IPS-18c (cell line): ENCODE results near the gene TSC22D2.

Experiments
- H3K4me3 ChIP-seq: 2 replicates; pipeline ENCODE4 v1.7.0; 2013; ENCODE audit warnings: low read depth, mild to moderate bottlenecking, low read length, moderate library complexity; ENCODE audit not compliant: insufficient read depth
- H3K9me3 ChIP-seq: one replicate; pipeline ENCODE4 v1.6.1; 2013; ENCODE audit warnings: mild to moderate bottlenecking, low read length, moderate library complexity; ENCODE audit not compliant: control insufficient read depth, insufficient read depth

The TSC22D2 gene

DNA sequence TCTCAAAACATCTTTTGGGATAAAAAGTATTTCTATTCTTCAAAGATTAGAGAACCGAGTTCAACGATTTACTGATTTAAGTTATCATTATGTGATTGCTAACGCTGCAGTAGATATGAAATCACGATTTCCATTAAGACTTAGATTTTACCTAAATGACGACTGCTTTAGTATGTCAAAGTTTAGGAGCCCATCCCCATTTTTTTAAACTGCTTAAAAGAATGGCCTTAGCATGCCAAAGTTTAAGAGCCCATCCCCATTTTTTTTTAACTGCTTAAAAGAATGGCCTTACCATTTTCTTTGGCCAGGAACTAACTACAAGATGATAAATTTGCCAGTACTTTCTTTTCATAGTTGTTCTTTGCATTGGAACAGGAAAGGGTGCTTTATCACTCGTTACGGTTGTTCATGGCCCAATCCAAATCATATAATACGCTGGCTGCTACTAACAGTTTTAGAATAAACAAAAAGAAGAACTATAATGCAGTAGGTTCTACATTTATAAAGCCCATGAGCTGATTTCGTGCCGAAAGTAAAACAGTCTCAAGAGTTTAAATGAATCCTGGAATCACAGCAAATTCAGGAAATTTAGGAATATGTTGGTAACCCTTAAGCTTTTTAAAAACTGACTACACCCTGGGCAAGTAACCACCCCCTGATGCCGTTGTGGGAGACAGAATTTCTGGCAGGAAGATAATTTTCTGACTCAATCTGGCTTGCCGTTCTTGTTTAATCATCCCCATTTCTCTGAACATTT, 869 bp upstream of the TSC22D2 start:
- peak overlapping the region; percentile 90; the same call in 1 of the 2 replicates for H3K4me3 ChIP-seq

DNA sequence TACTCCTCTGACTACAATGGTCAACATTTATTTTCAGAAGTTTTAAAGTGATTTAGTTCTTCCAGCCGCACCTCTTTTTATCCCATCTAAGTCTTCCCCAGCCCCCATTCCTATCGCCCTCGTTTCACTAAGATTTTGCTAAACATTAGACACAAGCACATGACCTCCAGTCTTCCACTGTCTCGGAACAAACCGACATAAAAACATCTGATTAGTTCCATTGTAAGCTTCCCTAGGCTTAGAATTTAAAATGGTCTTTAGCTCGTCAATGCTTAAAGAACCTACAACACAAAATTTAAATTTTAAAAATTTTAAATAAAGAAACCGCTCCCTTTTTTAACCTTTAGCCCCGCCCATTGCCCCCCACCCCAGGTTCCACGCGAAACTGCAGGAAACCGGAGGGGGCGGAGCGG, 284 bp upstream of the TSC22D2 start:
- Histone ChIP-seq H3K9me3 (peaks cover 3% of the 10 kb centered on the region), H3K4me3 (peak overlapping the region; percentile 90; the same call in 1 of the 2 replicates)

More for the DNA sequence above, 869 bp upstream of the TSC22D2 start:
- H3K9me3 ChIP-seq: peaks cover 3% of the 10 kb centered on the region

DNA sequence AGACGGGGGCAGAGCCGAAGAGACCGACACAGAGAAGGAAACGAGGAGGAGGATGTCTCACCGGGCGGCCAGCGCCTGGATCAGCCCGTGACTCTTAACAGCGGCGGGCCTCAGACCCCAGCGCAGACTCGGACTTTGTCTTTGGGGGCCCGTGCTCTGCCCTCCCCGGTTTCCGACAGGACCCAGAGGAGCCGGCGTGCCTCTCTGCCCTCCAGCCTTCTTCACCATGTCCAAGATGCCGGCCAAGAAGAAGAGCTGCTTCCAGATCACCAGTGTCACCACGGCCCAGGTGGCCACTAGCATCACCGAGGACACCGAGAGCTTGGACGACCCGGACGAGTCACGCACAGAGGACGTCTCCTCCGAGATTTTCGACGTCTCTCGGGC, 1.0 kb downstream of the TSC22D2 start:
- H3K4me3 ChIP-seq: peak overlapping the region; percentile 90
- H3K9me3 ChIP-seq: peaks cover 3% of the 10 kb centered on the region

DNA sequence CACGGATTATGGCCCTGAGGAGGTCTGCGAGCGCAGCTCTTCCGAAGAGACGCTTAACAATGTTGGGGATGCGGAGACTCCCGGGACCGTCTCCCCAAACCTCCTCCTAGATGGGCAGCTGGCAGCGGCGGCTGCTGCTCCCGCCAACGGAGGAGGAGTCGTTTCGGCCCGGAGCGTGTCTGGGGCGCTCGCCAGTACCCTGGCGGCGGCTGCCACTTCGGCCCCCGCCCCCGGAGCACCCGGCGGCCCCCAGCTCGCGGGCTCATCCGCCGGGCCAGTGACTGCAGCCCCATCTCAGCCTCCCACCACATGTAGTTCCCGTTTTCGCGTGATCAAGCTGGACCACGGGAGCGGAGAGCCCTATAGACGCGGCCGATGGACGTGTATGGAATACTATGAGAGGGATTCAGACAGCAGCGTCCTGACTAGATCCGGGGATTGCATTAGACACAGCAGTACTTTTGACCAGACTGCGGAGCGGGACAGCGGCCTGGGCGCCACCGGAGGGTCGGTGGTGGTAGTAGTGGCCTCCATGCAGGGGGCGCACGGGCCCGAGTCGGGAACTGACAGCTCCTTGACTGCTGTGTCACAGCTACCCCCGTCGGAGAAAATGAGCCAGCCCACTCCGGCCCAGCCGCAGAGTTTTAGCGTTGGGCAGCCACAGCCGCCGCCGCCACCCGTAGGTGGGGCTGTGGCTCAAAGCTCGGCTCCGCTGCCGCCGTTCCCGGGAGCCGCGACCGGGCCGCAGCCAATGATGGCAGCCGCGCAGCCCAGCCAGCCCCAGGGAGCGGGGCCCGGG, 1.6 kb downstream of the TSC22D2 start:
- peaks cover 3% of the 10 kb centered on the region for H3K9me3 ChIP-seq
- H3K4me3 ChIP-seq: peak overlapping the region; percentile 90

DNA sequence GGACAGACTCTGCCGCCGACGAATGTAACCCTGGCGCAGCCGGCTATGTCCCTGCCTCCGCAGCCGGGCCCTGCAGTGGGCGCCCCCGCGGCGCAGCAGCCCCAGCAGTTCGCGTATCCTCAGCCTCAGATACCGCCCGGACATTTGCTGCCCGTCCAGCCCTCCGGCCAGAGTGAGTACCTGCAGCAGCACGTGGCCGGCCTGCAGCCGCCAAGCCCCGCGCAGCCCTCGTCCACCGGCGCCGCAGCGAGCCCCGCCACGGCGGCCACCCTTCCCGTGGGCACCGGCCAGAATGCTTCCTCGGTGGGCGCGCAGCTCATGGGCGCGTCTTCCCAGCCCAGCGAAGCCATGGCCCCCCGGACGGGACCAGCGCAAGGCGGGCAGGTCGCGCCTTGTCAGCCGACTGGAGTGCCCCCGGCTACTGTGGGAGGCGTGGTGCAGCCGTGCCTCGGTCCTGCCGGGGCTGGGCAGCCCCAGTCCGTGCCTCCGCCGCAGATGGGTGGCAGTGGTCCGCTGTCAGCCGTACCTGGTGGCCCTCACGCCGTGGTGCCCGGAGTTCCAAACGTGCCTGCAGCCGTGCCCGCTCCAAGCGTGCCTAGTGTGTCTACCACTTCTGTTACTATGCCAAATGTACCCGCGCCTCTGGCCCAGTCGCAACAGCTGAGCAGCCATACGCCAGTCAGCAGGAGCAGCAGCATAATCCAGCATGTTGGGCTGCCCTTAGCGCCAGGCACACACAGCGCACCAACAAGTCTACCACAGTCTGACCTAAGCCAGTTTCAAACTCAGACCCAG, 2.4 kb downstream of the TSC22D2 start:
- peak overlapping the region; percentile 90 for H3K4me3 ChIP-seq
- H3K9me3 ChIP-seq: peaks cover 3% of the 10 kb centered on the region

DNA sequence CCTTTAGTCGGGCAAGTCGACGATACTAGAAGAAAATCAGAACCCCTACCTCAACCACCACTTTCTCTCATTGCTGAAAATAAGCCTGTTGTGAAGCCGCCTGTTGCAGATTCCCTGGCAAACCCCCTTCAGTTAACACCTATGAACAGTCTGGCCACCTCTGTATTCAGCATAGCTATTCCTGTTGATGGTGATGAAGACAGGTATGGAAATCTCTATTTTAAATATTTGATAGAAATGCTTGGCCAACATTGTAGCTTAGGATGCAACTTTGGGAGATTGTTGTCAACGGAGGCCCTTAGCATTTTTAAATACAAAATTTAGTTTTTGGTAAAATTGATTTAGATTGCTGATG, 3.0 kb downstream of the TSC22D2 start:
- peak overlapping the region; percentile 90 for H3K4me3 ChIP-seq
- H3K9me3 ChIP-seq: peaks cover 3% of the 10 kb centered on the region

DNA sequence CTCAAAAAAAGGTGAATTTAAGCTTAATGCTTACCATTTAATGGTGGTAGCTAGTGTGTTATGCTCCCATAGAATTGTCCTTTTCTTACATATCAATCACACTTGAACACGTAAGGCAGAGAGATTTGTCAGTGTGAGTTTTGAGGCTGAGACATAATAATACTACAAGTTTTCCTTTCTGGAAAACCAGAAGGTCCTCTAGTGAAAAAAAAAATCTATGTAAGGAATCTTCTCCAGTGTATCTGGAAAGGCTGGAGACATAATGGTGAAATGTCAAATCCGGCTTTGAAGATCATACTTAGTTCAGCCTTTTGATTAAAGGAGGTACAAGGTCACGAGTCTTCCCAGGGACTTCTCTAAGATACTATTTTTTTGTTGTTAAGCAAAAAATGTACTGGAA, 3.4 kb downstream of the TSC22D2 start:
- Histone ChIP-seq H3K9me3 (peaks cover 3% of the 10 kb centered on the region), H3K4me3 (peak overlapping the region; percentile 90)

DNA sequence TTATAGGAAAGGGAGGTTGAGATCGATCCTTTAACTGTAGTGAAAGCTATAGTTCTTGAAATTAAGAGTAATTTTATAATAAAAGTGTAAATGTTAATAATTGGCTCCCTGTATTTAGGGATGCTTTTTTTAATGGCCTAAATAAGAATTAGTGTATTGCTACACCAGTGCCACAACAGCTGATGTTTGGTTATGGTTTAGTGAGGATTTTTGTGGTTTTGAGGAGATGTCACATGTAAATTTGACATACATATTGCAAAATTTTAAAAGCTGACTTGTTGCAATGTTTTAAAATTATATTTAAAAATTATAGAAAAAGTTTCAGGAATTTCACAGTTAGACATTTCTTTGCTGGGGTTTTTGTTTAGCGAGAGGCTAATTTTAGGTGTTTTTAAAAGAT, 3.9 kb downstream of the TSC22D2 start:
- Histone ChIP-seq H3K9me3 (peaks cover 3% of the 10 kb centered on the region), H3K4me3 (peak overlapping the region; percentile 90)

DNA sequence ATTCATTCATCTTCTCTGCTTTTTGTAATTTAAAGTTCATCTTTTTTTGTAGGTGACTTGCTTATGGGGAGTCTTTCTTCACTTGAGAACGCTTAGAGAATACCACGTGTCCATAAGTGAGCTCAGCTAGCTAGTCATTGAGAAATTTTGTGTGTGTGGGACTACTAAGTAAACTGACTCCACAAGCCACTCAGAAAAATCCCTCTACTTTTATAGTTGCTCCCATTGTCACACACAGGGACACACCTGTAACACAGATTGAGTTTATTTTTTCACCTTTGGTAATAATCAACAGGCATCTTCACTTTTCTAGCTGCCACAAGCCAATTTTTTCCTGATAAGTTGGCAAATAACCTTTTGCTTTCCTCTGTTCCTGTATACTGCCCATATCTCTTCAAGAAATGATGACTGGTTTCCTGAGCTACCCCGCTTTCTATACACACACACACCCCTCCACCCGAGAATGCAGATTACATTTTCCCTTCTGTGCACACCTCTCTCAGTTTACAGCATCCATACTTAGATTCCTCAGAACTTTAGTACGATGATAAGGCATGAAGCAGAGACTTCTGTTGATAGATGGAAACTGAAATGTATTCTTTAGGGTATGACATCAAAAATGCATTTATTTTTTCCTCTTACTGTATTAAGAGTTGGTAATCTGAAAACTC, 4.6 kb downstream of the TSC22D2 start:
- H3K9me3 ChIP-seq: peaks cover 3% of the 10 kb centered on the region
- H3K4me3 ChIP-seq: peak overlapping the region; percentile 42

DNA sequence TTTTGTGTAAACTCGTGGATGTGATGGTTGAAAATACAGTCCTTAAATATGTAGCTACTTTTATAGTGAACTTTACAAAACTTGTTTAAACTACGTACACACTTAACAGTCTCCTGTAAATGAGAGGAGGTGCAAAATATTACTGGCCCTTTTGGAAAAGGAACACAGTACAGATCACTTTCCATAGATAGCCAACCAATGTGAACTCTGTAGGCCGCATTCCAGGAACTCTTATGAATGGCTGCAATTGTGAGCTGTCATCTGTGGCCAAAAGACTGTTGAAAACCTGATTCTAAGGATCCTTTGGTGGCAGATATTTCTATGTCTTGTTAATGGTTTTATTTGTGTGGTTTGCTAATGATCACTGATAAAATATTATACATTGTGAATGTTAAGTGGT, 6.2 kb downstream of the TSC22D2 start:
- Histone ChIP-seq H3K4me3 (no peak overlapping the region), H3K9me3 (peaks cover 3% of the 10 kb centered on the region)

DNA sequence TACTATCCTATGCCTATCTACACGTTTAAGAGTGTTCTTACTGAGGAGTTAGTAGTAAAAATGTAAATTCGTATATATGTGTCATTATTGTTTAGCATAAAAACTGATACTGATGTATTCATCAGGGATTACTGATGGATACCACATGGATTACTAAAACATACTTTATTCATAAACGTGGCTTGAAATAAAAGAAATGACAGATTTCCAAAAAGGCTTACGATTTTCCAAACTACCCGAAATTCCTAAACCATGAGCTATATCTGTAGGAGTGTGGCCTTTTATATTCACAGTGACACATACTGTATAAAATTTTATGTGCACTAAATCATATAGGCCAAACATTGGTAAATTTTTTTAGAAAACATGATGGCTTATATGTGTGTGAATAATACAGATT, 6.9 kb downstream of the TSC22D2 start:
- Histone ChIP-seq H3K9me3 (peaks cover 3% of the 10 kb centered on the region), H3K4me3 (no peak overlapping the region)

DNA sequence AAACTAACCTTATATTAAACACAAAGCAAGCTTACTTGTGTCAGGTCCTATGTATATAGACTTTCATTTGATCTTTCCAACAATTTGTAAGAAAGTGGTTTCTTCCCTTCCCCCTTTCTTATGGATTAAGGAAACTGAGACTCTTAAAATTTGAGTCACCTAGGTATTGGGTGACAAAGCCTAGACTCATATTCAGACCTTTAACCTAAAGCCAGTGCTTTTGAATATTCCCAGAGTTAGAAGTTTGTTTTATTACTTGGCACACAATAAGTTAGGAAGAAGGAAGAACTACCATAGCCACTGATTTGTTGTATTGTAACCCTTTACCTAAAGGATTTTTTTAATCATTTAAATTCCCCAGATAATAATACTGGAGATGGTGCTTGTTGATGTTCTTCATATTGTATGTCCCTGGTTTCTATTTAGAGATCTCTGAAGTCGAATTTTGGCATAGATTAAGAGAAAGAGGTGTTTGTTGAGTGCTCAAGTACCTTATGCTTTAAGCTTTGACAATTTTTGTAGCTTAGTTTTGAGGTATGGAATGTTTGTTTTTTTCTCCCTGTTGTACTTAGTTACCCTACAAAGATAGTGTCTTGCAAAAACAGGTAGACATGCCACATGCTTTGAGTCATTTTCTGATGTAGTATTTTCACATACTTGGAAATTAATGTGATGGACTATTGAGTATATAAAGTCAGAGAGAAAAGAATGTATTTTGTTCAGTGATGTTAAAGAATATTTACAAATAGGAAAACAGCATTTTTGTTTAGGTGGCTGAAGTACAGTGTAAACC, 11.2 kb downstream of the TSC22D2 start:
- Histone ChIP-seq H3K4me3 (no peak overlapping the region), H3K9me3 (no peaks in the 10 kb centered on the region)

DNA sequence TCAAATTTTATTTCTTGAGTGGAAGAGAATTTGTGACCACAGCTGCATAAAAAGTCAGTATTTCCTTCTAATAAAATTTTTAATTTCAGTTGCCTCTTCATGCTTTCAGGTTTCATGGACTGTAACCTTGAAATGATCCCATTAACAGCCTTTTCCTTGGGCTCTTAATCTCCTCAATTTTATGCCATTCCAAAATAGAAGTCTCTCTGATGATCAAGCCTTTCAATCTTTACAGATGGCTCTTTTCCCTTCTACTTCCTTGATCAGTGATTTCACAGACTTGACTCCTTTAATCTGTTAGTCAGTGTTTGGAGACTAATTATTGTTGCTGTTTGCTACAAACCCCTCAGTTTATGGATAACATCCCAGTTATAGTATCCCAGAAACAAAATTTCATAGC, 11.9 kb downstream of the TSC22D2 start:
- Histone ChIP-seq H3K4me3 (no peak overlapping the region), H3K9me3 (no peaks in the 10 kb centered on the region)

DNA sequence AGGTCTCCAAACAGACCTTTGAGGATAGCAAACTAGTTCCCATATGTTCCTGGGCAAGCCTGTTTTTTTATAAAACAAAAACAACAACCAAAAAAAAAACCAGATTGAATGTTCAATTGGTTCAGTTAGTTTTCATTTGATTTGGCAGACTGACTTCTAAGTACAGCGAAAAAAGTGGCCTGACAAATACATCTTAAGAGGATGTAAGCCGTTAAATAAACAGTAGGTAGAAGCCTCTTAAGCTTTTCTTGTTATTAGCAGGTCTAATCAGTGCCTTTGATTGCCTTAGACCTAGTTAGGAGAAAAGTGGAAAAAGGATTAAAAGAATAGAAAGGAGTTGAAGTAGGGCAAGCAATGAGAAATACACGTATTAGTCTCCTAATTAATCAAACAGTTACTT, 13.2 kb downstream of the TSC22D2 start:
- no peak overlapping the region for H3K4me3 ChIP-seq

DNA sequence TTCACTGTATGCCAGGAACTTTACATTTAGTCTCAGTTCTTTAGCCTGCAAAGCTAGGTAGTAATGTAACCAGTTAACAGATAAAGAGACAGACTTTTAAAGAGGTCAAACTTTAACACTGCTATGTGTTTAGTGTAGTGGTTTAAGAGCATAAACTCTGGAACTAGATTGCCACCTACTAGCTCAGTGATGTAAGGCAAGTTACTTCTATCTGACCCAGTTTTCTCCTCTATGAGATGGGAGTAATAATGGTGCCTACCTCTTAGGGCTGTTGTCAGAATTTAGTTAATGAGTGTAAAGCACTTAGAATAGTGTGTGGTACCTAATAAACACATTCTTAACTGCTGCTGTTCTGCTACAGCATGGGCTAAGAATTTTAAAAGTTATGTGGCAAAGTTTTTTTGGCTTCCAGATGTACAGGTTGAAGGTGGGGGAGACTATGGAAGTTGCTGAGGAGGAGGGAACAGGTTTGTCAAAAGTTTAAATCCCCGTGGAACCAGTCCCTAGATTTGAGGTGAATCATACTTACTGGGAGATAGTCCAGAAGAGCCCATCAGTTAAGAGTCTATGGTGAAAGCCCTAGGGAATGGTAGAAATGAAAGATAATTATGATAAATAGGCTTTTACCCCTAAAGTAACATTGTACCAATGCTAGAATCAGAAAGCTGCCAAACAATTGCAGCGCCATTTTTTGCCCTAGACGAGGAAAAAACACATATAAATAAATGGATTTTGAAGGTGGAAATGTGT, 13.9 kb downstream of the TSC22D2 start:
- Histone ChIP-seq H3K4me3 (no peak overlapping the region), H3K9me3 (no peaks in the 10 kb centered on the region)

More for the DNA sequence above, 13.2 kb downstream of the TSC22D2 start:
- no peaks in the 10 kb centered on the region for H3K9me3 ChIP-seq

DNA sequence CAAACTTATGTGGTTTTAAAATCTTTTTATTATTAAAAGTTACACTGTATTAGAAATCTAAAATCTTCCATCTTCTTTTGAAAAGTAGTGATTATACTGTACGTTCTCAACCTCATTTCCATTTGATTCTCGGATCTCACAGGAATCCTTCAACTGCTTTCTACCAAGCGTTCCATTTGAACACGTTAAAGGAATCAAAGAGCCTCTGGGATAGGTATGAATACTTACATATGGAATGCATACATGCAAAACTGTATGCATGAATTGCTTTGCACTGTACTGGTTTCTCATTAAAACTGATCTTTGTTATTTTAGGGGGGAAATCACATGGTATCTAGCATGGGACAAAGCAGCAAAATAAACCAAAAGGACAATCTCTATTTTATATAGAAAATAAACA, 14.8 kb downstream of the TSC22D2 start:
- Histone ChIP-seq H3K9me3 (no peaks in the 10 kb centered on the region), H3K4me3 (no peak overlapping the region)
